Prostate gland (tissue), 2 donors: Measurements from ENCODE around the gene BLOC1S1. TPM values are rescaled to one million over a fixed set of nuclear protein-coding genes. Genes with fewer than 3 reads are reported as not detected.
A peak's percentile ranks its signal among the peaks of the same experiment; 100 is the strongest.

Source experiments
- DNase-seq: peaks from one replicate; pipeline ENCODE4 v3.0.0-alpha.2; 2019; ENCODE audit warnings: low spot score
- H3K27ac ChIP-seq, 2 donors: fragments of 200-600 bp; sonication (generic); 2 replicates each; pipeline ENCODE4 v1.5.1; 2017 to 2019
- H3K27me3 ChIP-seq: fragments of 200-600 bp; sonication (generic); replicated peaks from 2 replicates; pipeline ENCODE4 v1.5.1; 2019; ENCODE audit not compliant: insufficient read depth
- H3K36me3 ChIP-seq, 2 donors: fragments of 200-600 bp; sonication (generic); 1 replicate in 1 of 2; 2 replicates in 1 of 2; pipeline versions ENCODE4 v1.5.1 to v1.8.1; 2017 to 2019
- H3K4me1 ChIP-seq: fragments of 200-600 bp; sonication (generic); replicated peaks from 2 replicates; pipeline ENCODE4 v1.5.1; 2019
- H3K4me3 ChIP-seq, 2 donors: fragments of 200-600 bp; sonication (generic); 2 replicates each; pipeline ENCODE4 v1.5.1; 2017 to 2019
- H3K9me3 ChIP-seq: fragments of 200-600 bp; sonication (generic); 2 replicates; pipeline ENCODE4 v1.5.1; 2017
- CTCF ChIP-seq, 4 experiments: fragments of 200-600 bp in 2 of 4; fragments of 450-650 bp in 2 of 4; sonication (generic) in 2 of 4; IDR thresholded peaks; 1 replicate in 3 of 4; 2 replicates in 1 of 4; pipeline ENCODE4 v1.5.1; 2016 to 2019; ENCODE audit warnings: antibody characterized with exemption in 4 of 4, mild to moderate bottlenecking in 2 of 4, moderate library complexity in 2 of 4
- POLR2A ChIP-seq: fragments of 450-650 bp; IDR thresholded peaks from one replicate; pipeline ENCODE4 v1.6.1; 2016; ENCODE audit warnings: antibody characterized with exemption, mild to moderate bottlenecking
- POLR2AphosphoS5 ChIP-seq: sonication (generic); formaldehyde crosslinking; IDR thresholded peaks from one replicate; pipeline ENCODE4 v1.6.1; 2017; ENCODE audit warnings: antibody characterized with exemption
- WGBS: methylation state at CpG from one replicate; pipeline ENCODE4 v1.1.5; 2018; 5-methylcytosine and 5-hydroxymethylcytosine counted together
- intact Hi-C: fragments of 100-400 bp; cut with DNase I; formaldehyde crosslinking; loops from one replicate; pipeline ENCODE4 v1.14.2; 2022
- total RNA-seq, 2 donors: library from RNA; depleted of rRNA; stranded (reverse); fragments of >200 nt; gene quantifications; one replicate each; pipeline ENCODE4 v1.1.0, GENCODE V29; 2016

BLOC1S1 gene
- total RNA-seq, 2 donors from 2014 or later, result 151 to 240 TPM

GRCh38 chr12:55733858-55734257 lies 18.0 kb downstream of the BLOC1S1 start:
- TF ChIP-seq CTCF (IDR thresholded peaks at IDR 0.05), result no peak
- no peak for TF ChIP-seq POLR2AphosphoS5
- TF ChIP-seq POLR2A, result no peak
- Histone ChIP-seq H3K9me3 (no peaks in the 10 kb centered on the region), H3K4me3 (no peak overlapping the region), H3K27me3 (no peaks in the 10 kb centered on the region), H3K4me1 (no peaks in the 10 kb centered on the region), H3K36me3 (no peaks in the 10 kb centered on the region), H3K27ac (no peak overlapping the region)
- no peak for DNase-seq
- intact Hi-C loops, result loop anchor here (10.0 kb wide), 2 partner anchors 311 to 371 kb away; partner anchors contain the start of genes PA2G4 and RPS26
- WGBS, result 85% methylated on average over 2 of the region's 2 CpGs

- intact Hi-C loops, result loop anchor here (10.0 kb wide), 2 partner anchors 310 to 370 kb away; partner anchors contain the start of genes PA2G4 and RPS26
- no peak for TF ChIP-seq POLR2AphosphoS5
- no peak for TF ChIP-seq POLR2A
- TF ChIP-seq CTCF (IDR thresholded peaks at IDR 0.05), result no peak
- no peaks in the 10 kb centered on the region for H3K9me3 ChIP-seq
- no peaks in the 10 kb centered on the region for H3K27me3 ChIP-seq
- H3K4me3 ChIP-seq, result no peak overlapping the region
- WGBS, result 91% methylated on average over 3 of the region's 3 CpGs
- no peak overlapping the region for H3K27ac ChIP-seq
- H3K4me1 ChIP-seq, result no peaks in the 10 kb centered on the region
- H3K36me3 ChIP-seq, result no peaks in the 10 kb centered on the region
- DNase-seq, result no peak
These were observed 18.7 kb downstream of the BLOC1S1 start for GRCh38 chr12:55734595-55734994.

GRCh38 chr12:55736076-55736475 lies 20.2 kb downstream of the BLOC1S1 start:
- H3K27ac ChIP-seq, result no peak overlapping the region
- 50% methylated on average over 3 of the region's 3 CpGs for WGBS
- no peak for DNase-seq
- H3K4me1 ChIP-seq, result no peaks in the 10 kb centered on the region
- TF ChIP-seq POLR2AphosphoS5 (no peak), CTCF (IDR thresholded peaks at IDR 0.05) (no peak), POLR2A (no peak)
- intact Hi-C loops, result loop anchor here (10.0 kb wide), 2 partner anchors 309 to 369 kb away; partner anchors contain the start of genes PA2G4 and RPS26
- H3K4me3 ChIP-seq, result no peak overlapping the region
- no peaks in the 10 kb centered on the region for H3K9me3 ChIP-seq
- H3K36me3 ChIP-seq, result no peaks in the 10 kb centered on the region
- no peaks in the 10 kb centered on the region for H3K27me3 ChIP-seq

GRCh38 chr12:55736780-55737580 lies 21.1 kb downstream of the BLOC1S1 start:
- 26% methylated on average over 6 of the region's 6 CpGs for WGBS

More at GRCh38 chr12:55736780-55737580, 21.1 kb downstream of the BLOC1S1 start:
- intact Hi-C loops, result loop anchor here (10.0 kb wide), 2 partner anchors 308 to 368 kb away; partner anchors contain the start of genes PA2G4 and RPS26
- Histone ChIP-seq H3K4me3 (no peak overlapping the region), H3K36me3 (no peaks in the 10 kb centered on the region), H3K9me3 (no peaks in the 10 kb centered on the region), H3K4me1 (no peaks in the 10 kb centered on the region), H3K27ac (no peak overlapping the region), H3K27me3 (no peaks in the 10 kb centered on the region)
- TF ChIP-seq POLR2AphosphoS5 (peak; percentile 67), CTCF (IDR thresholded peaks at IDR 0.05) (peak; percentile 49 to 87 (median 66)), POLR2A (no peak)
- DNase-seq, result peak; percentile 69
